ENCODE data around the gene DPEP2.

Gene DPEP2

DNA sequence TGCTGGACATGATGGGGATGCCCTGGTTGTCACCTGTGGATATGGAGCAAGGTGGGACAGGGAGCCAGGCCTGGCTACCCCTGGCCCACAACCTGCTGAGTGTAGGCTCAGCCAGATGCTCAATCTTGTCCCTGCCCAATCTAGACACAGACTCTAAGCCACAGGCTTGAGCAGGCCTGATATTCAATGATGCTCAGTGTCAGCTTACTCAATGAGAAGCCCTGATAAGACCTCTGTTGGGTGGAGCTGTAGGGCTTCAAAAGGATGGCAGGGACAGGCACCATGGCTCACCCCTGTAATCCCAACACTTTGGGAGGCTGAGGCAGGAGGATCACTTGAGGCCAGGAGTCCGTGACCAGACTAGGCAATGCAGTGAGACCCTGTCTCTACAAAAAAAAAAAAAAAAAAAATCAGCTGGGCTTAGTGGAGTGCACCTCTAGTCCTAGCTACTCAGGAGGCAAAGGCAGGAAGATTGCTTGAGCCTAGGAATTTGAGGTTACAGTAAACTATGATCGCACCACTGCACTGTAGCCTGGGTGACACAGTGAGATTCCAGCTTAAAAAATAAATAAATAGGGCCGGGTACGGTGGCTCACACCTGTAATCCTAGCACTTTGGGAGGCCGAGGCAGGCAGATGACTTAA, 58.7 kb downstream of the DPEP2 start:
- TF ChIP-seq NFIC (IDR thresholded peaks at IDR 0.05) (no peak), EP300 (IDR thresholded peaks at IDR 0.05; ENCODE audit: borderline replicate concordance) (no peak), TEAD4 (IDR thresholded peaks at IDR 0.05) (no peak), YY1 (IDR thresholded peaks at IDR 0.05; ENCODE audit: low read depth) (no peak), CEBPB (IDR thresholded peaks at IDR 0.05) (no peak), TCF12 (IDR thresholded peaks at IDR 0.05; ENCODE audit: low read depth) (no peak), TAF1 (IDR thresholded peaks at IDR 0.05; ENCODE audit: low read depth) (no peak), ZBTB7A (IDR thresholded peaks at IDR 0.05; ENCODE audit: low read depth) (no peak), RAD21 (IDR thresholded peaks at IDR 0.05; ENCODE audit: low read depth) (no peak), EGR1 (IDR thresholded peaks at IDR 0.05) (no peak), FOXM1 (IDR thresholded peaks at IDR 0.05; ENCODE audit: borderline replicate concordance, low read depth) (no peak)
- TF ChIP-seq, protein P1, sequence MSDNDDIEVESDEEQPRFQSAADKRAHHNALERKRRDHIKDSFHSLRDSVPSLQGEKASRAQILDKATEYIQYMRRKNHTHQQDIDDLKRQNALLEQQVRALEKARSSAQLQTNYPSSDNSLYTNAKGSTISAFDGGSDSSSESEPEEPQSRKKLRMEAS (IDR thresholded peaks at IDR 0.05), result no peak
- TF ChIP-seq, protein P2, sequence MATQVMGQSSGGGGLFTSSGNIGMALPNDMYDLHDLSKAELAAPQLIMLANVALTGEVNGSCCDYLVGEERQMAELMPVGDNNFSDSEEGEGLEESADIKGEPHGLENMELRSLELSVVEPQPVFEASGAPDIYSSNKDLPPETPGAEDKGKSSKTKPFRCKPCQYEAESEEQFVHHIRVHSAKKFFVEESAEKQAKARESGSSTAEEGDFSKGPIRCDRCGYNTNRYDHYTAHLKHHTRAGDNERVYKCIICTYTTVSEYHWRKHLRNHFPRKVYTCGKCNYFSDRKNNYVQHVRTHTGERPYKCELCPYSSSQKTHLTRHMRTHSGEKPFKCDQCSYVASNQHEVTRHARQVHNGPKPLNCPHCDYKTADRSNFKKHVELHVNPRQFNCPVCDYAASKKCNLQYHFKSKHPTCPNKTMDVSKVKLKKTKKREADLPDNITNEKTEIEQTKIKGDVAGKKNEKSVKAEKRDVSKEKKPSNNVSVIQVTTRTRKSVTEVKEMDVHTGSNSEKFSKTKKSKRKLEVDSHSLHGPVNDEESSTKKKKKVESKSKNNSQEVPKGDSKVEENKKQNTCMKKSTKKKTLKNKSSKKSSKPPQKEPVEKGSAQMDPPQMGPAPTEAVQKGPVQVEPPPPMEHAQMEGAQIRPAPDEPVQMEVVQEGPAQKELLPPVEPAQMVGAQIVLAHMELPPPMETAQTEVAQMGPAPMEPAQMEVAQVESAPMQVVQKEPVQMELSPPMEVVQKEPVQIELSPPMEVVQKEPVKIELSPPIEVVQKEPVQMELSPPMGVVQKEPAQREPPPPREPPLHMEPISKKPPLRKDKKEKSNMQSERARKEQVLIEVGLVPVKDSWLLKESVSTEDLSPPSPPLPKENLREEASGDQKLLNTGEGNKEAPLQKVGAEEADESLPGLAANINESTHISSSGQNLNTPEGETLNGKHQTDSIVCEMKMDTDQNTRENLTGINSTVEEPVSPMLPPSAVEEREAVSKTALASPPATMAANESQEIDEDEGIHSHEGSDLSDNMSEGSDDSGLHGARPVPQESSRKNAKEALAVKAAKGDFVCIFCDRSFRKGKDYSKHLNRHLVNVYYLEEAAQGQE (IDR thresholded peaks at IDR 0.05; ENCODE audit: low read depth), result no peak
- TF ChIP-seq, protein P3, sequence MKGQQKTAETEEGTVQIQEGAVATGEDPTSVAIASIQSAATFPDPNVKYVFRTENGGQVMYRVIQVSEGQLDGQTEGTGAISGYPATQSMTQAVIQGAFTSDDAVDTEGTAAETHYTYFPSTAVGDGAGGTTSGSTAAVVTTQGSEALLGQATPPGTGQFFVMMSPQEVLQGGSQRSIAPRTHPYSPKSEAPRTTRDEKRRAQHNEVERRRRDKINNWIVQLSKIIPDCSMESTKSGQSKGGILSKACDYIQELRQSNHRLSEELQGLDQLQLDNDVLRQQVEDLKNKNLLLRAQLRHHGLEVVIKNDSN (IDR thresholded peaks at IDR 0.05), result no peak

DNA sequence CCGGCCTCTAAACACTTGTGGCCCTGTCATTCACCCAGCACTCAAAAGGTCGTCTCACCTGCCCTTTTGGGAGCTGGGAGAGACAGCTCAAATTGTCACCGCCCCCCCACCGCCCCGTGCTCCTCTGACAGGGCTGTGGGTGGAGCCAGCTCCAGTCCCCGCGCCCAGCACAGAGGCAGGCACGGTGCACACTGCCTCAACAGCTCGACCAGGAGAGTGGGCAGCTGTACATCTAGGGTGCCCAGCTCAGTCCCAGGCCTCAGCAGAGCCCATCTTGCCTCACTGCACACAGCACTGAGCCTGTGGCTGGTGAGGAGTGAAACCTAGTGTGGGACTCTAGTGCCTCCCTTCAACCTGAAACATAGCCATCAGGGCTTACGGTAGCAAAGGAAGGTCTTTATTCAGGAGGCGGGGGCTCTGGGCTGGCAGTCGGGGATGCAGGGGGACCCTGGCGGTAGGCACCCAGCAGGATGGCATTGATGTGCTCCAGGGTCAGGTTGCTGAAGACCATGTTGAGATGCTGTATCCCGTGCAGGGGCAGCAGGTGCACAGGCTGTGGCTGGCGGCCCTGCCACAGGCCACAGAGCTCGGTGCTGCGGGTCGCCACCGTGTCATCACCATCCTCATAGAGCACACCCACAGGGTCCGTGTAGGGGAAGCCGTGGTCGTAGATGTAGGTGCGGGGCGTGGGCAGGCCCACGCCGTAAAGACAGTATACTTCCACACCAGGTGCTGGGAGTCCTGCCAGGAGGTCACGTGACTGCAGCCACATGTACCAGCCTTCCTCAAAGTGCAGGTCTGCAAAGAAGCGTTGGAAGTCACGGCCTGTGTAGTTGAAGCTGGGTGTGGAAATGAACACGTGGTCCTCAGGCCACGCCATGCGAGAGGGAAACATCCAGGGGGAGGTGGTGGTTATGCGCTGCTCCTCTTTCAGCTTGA, 59.5 kb downstream of the DPEP2 start:
- TF ChIP-seq YY1 (IDR thresholded peaks at IDR 0.05; ENCODE audit: low read depth), result no peak
- TF ChIP-seq, protein P3 (IDR thresholded peaks at IDR 0.05), result peak; percentile 62

Data from Ishikawa (cell line).